ENCODE measurements around the gene COG1.

Gene COG1

GRCh38 chr17:73197161-73197560 is 4.3 kb downstream of the COG1 start:
- ChIA-PET POLR2A (no interaction called here), CTCF (interaction anchor here (0.7 to 5.3 kb wide), 9 partner anchors 10 to 471 kb away, joined by 3 to 30 read pairs (median 4); a partner anchor contains a TSS)
- DNase-seq (ENCODE audit: extremely low spot score), result no peak
- TF ChIP-seq CTCF (IDR thresholded peaks at IDR 0.05; ENCODE audit: control extremely low read depth, extremely low read depth, low read depth, missing control alignments), result no peak

- CTCF ChIA-PET, result interaction anchor here (2.1 to 5.3 kb wide), 3 partner anchors 18 to 472 kb away, joined by 6 to 30 read pairs (median 7); a partner anchor contains a TSS
These were observed 5.5 kb downstream of the COG1 start for GRCh38 chr17:73198201-73198929.

GRCh38 chr17:73198930-73199260 is 6.0 kb downstream of the COG1 start:
- no peak for TF ChIP-seq CTCF (IDR thresholded peaks at IDR 0.05; ENCODE audit: control extremely low read depth, extremely low read depth, low read depth, missing control alignments)
- ChIA-PET POLR2A (no interaction called here), CTCF (no interaction called here)
- no peak for DNase-seq (ENCODE audit: extremely low spot score)

More at GRCh38 chr17:73198201-73198929, 5.5 kb downstream of the COG1 start:
- no peak for DNase-seq (ENCODE audit: extremely low spot score)
- POLR2A ChIA-PET, result no interaction called here
- no peak for TF ChIP-seq CTCF (IDR thresholded peaks at IDR 0.05; ENCODE audit: control extremely low read depth, extremely low read depth, low read depth, missing control alignments)

GRCh38 chr17:73199751-73200317 is 7.0 kb downstream of the COG1 start:
- DNase-seq (ENCODE audit: extremely low spot score), result no peak
- CTCF ChIA-PET, result no interaction called here
- POLR2A ChIA-PET, result no interaction called here
- TF ChIP-seq CTCF (IDR thresholded peaks at IDR 0.05; ENCODE audit: control extremely low read depth, extremely low read depth, low read depth, missing control alignments), result no peak

GRCh38 chr17:73200476-73200875 is 7.6 kb downstream of the COG1 start:
- ChIA-PET POLR2A (no interaction called here), CTCF (interaction anchor here (1.4 kb wide), 1 partner anchor 8 kb away, joined by 3 read pairs; the partner anchor contains the start of gene COG1)
- DNase-seq (ENCODE audit: extremely low spot score), result no peak
- TF ChIP-seq CTCF (IDR thresholded peaks at IDR 0.05; ENCODE audit: control extremely low read depth, extremely low read depth, low read depth, missing control alignments), result no peak

GRCh38 chr17:73201215-73202069 is 8.6 kb downstream of the COG1 start:
- no peak for TF ChIP-seq CTCF (IDR thresholded peaks at IDR 0.05; ENCODE audit: control extremely low read depth, extremely low read depth, low read depth, missing control alignments)
- POLR2A ChIA-PET, result interaction anchor here (0.6 kb wide), 1 partner anchor 30 kb away, joined by 3 read pairs; no protein-coding TSS in a partner anchor
- CTCF ChIA-PET, result interaction anchor here (1.0 to 1.7 kb wide), 4 partner anchors 7 to 46 kb away, joined by 3 to 4 read pairs (median 4); partner anchors contain the start of gene COG1
- no peak for DNase-seq (ENCODE audit: extremely low spot score)
